ENCODE measurements around the gene ZNF662. TPM values are rescaled to one million over a fixed set of nuclear protein-coding genes. Genes with fewer than 3 reads are reported as not detected.

Gene ZNF662
- total and polyA plus RNA-seq, 2 of the 13 experiments (the other 11 are each of a cell fraction or from before 2014, with no cell fraction given) = not detected

GRCh38 chr3:42880601-42881451 is 25.1 kb upstream of the ZNF662 start:
- peak; percentile 66 for DNase-seq (ENCODE audit: low spot score)
- BruUV-seq (replicated peaks) = no TSS peak
- H3K27me3 ChIP-seq (ENCODE audit: control insufficient read depth in 1 of 2, insufficient read depth in 2 of 2, low read length in 2 of 2) = no peaks in the 10 kb centered on the region; a peak in 1 of 5 replicates
- 0 out of 2 replicates have a peak overlapping the region, but pooled peaks have one; percentile 34 for H3K9ac ChIP-seq (ENCODE audit: insufficient read depth, low read depth, low read length)
- ChIA-PET CTCF (ENCODE audit: low intra/inter-chr PET ratio, low total read pairs) (interaction anchor here (1.2 to 6.1 kb wide), 4 partner anchors 36 to 99 kb away, joined by 3 to 79 read pairs (median 10); no protein-coding TSS in a partner anchor), POLR2A (interaction anchor here (1.0 to 1.5 kb wide), 5 partner anchors 25 to 78 kb away, joined by 4 to 19 read pairs (median 6); partner anchors contain the start of gene HIGD1A)
- peaks cover 52% of the 10 kb centered on the region for H3K4me1 ChIP-seq (ENCODE audit: insufficient read depth, low read length)
- H2AFZ ChIP-seq (ENCODE audit: low read length) = no peak overlapping the region
- peak overlapping the region; percentile 79 for H3K4me2 ChIP-seq (ENCODE audit: low read depth, low read length)
- intact Hi-C loops (cut with micrococcal nuclease; ENCODE audit: unreplicated experiment) (loop anchor here (1.0 to 2.0 kb wide), 3 partner anchors 42 to 100 kb away; no protein-coding TSS in a partner anchor), in situ Hi-C loops (cut with HindIII; ENCODE audit: extremely low pct_ligation_motif_present, low pct_unique_long_range_greater_than_20kb) (no loop called here)
- 56% methylated on average over 18 of the region's 61 CpGs for WGBS (ENCODE audit: low lambda C conversion rate)
- H3K27ac ChIP-seq (ENCODE audit: extremely low read length, insufficient read depth, low read length) = no peak overlapping the region
- peak; percentile 96 for ATAC-seq
- H4K20me1 ChIP-seq (ENCODE audit: insufficient read depth, low read length) = no peaks in the 10 kb centered on the region
- H3K36me3 ChIP-seq (replicated peaks in 1 of 2; ENCODE audit: control insufficient read depth in 1 of 2, insufficient read depth in 2 of 2, low read length in 2 of 2) = no peaks in the 10 kb centered on the region
- peak; percentile 42 for FAIRE-seq
- H3K4me3 ChIP-seq (replicated peaks in 1 of 3; ENCODE audit: insufficient read depth in 1 of 3, low read depth in 2 of 3, low read length in 3 of 3) = peak overlapping the region in 2 of 3 experiments; percentile 34 to 56; a peak in 3 of 6 replicates
- no peaks in the 10 kb centered on the region for H3K9me3 ChIP-seq (ENCODE audit: low read length)
- H3K79me2 ChIP-seq (ENCODE audit: insufficient read depth, low read length) = no peaks in the 10 kb centered on the region
- TF ChIP-seq PLSCR1 (CRISPR knock-in tag; IDR thresholded peaks at IDR 0.05; ENCODE audit: borderline replicate concordance) (no peak), ZNF710 (CRISPR knock-in tag; IDR thresholded peaks at IDR 0.05; ENCODE audit: borderline replicate concordance) (no peak), TAF15 (IDR thresholded peaks at IDR 0.05; ENCODE audit: low read depth, low read length, poor library complexity, severe bottlenecking) (no peak), GABPA (IDR thresholded peaks at IDR 0.05; ENCODE audit: low read depth, low read length) (peak; percentile 25; the same call in 1 of the 2 replicates), GABPA (CRISPR knock-in tag; IDR thresholded peaks at IDR 0.05; ENCODE audit: low read depth) (peak; percentile 83), BRF2 (CRISPR knock-in tag; IDR thresholded peaks at IDR 0.05) (0 out of 2 replicates have a peak, but pooled peaks have one; percentile 58), STAG1 (CRISPR knock-in tag; IDR thresholded peaks at IDR 0.05) (peak; percentile 99), HBP1 (CRISPR knock-in tag; IDR thresholded peaks at IDR 0.05; ENCODE audit: low read depth) (no peak), IRF2 (CRISPR knock-in tag; IDR thresholded peaks at IDR 0.05) (no peak), MEIS1 (CRISPR knock-in tag; IDR thresholded peaks at IDR 0.05; ENCODE audit: borderline replicate concordance) (peak; percentile 30; the same call in 1 of the 2 replicates), TOPORS (CRISPR knock-in tag; IDR thresholded peaks at IDR 0.05) (peak; percentile 71; the same call in 1 of the 2 replicates), ZNF580 (CRISPR knock-in tag; IDR thresholded peaks at IDR 0.05; ENCODE audit: borderline replicate concordance, low read depth) (peak; percentile 5; the same call in 1 of the 2 replicates), SNAI1 (CRISPR knock-in tag; IDR thresholded peaks at IDR 0.05; ENCODE audit: borderline replicate concordance) (no peak), FOXJ3 (CRISPR knock-in tag; IDR thresholded peaks at IDR 0.05; ENCODE audit: borderline replicate concordance) (no peak), U2AF2 (IDR thresholded peaks at IDR 0.05; ENCODE audit: low read depth, low read length) (no peak), TMF1 (CRISPR knock-in tag; IDR thresholded peaks at IDR 0.05; ENCODE audit: low read depth) (0 out of 2 replicates have a peak, but pooled peaks have one; percentile 31)
